Kidney epithelial cell (primary cell): Measurements from ENCODE around the gene OR51G1. TPM values are rescaled to one million over a fixed set of nuclear protein-coding genes. Genes with fewer than 3 reads are reported as not detected.

Experiments
- DNase-seq: peaks from one replicate; pipeline ENCODE4 v3.0.0-alpha.2; 2010; ENCODE audit warnings: low read depth
- H3K27me3 ChIP-seq: 2 replicates; pipeline ENCODE4 v1.6.0; 2011; ENCODE audit warnings: low read length; ENCODE audit not compliant: control insufficient read depth, insufficient read depth
- H3K36me3 ChIP-seq: 2 replicates; pipeline ENCODE4 v1.5.1; 2011; ENCODE audit warnings: low read length; ENCODE audit not compliant: control insufficient read depth, insufficient read depth
- H3K4me3 ChIP-seq: 2 replicates; pipeline ENCODE4 v1.5.1; 2011; ENCODE audit warnings: low read depth, mild to moderate bottlenecking, control low read depth, low read length
- CTCF ChIP-seq: IDR thresholded peaks from 2 replicates; pipeline ENCODE4 v1.5.1; 2011; ENCODE audit warnings: mild to moderate bottlenecking, moderate library complexity, low read length, control low read depth, inconsistent platforms; ENCODE audit not compliant: insufficient read depth, poor library complexity, severe bottlenecking
- total RNA-seq: library from RNA; depleted of rRNA; stranded (reverse); fragments of >200 nt; gene quantifications from 2 replicates; pipeline ENCODE4 v1.2.3, GENCODE V29; 2015

OR51G1 gene
- total RNA-seq, 1 donor from 2014 or later: not detected

GRCh38 chr11:4884361-4884760 lies 39.8 kb downstream of the OR51G1 start:
- H3K4me3 ChIP-seq: no peak overlapping the region
- no peak for DNase-seq
- TF ChIP-seq CTCF: no peak
- H3K36me3 ChIP-seq: no peaks in the 10 kb centered on the region
- no peaks in the 10 kb centered on the region for H3K27me3 ChIP-seq

GRCh38 chr11:4882543-4882942 lies 41.6 kb downstream of the OR51G1 start:
- Histone ChIP-seq H3K36me3 (no peaks in the 10 kb centered on the region), H3K4me3 (no peak overlapping the region), H3K27me3 (no peaks in the 10 kb centered on the region)
- no peak for TF ChIP-seq CTCF
- DNase-seq: no peak

- Histone ChIP-seq H3K27me3 (no peaks in the 10 kb centered on the region), H3K36me3 (no peaks in the 10 kb centered on the region), H3K4me3 (no peak within 1 kb of the TSS)
- DNase-seq: no peak
- no peak for TF ChIP-seq CTCF
Measured at GRCh38 chr11:4881860-4882500, 42.2 kb downstream of the OR51G1 start, which contains the start of gene OR51T1. Gene OR51T1, plus strand, starts transcription at chr11:4881900. Its CDS starts 0 bp downstream, at chr11:4881900.

DNA sequence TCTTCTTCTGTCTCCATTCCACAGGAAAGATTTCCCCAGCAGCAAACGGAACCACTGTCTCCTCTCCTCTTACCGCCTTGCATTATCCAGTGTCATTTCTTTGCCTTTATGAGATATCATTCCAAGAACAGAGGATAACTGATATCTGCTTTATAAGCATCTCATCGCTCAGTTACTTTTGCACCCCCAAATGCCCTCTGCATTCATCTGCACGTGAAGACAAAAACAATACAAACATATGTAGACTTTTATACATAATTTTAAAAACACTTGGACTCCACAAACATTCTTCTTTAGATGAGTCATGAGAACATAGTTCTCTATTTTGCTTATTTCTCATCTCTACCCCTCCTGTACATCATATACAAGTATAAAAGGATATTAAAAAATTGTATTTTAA lies 43.0 kb downstream of the OR51G1 start:
- Histone ChIP-seq H3K27me3 (no peaks in the 10 kb centered on the region), H3K4me3 (no peak overlapping the region), H3K36me3 (no peaks in the 10 kb centered on the region)
- no peak for TF ChIP-seq CTCF
- no peak for DNase-seq

Other genes with a start within 250 kb of the OR51G1 start
- gene OR51E2, start 226.5 kb downstream of the OR51G1 start, total RNA-seq: not detected in 2 replicates
- not detected in 2 replicates for gene MMP26, start 219.6 kb downstream of the OR51G1 start, total RNA-seq
- not detected in 2 replicates for gene OR51F1, start 154.4 kb downstream of the OR51G1 start, total RNA-seq
- not detected in 2 replicates for gene OR52R1, start 120.0 kb downstream of the OR51G1 start, total RNA-seq
- gene OR51F2, start 103.0 kb downstream of the OR51G1 start, total RNA-seq: not detected in 2 replicates
- gene OR51S1, start 75.1 kb downstream of the OR51G1 start, total RNA-seq: not detected in 2 replicates
- gene OR51T1, start 42.4 kb downstream of the OR51G1 start, total RNA-seq: not detected in 2 replicates
- gene OR51A7, start 20.6 kb downstream of the OR51G1 start, total RNA-seq: not detected in 2 replicates
- gene OR51G2, start 5.0 kb downstream of the OR51G1 start, total RNA-seq: not detected in 2 replicates
- gene OR51A4, start 23.3 kb upstream of the OR51G1 start, total RNA-seq: not detected in 2 replicates
- gene OR51A2, start 31.4 kb upstream of the OR51G1 start, total RNA-seq: not detected in 2 replicates
- gene OR51L1, start 70.5 kb upstream of the OR51G1 start, total RNA-seq: not detected in 2 replicates
- gene OR52J3, start 122.2 kb upstream of the OR51G1 start, total RNA-seq: not detected in 2 replicates
- not detected in 2 replicates for gene OR52E2, start 135.3 kb upstream of the OR51G1 start, total RNA-seq
- gene OR52E1, start 145.2 kb upstream of the OR51G1 start, total RNA-seq: not detected in 2 replicates
- gene OR52A5, start 214.0 kb upstream of the OR51G1 start, total RNA-seq: not detected in 2 replicates
- gene OR52A1, start 230.4 kb upstream of the OR51G1 start, total RNA-seq: not detected in 2 replicates